ENCODE results near the gene PLD5. TPM values are rescaled to one million over a fixed set of nuclear protein-coding genes. Genes with fewer than 3 reads are reported as not detected.

The PLD5 gene
- polyA plus RNA-seq, 1 of the 3 experiments (the other 2 are of a cell fraction) = 0.08 TPM

GRCh38 chr1:242139442-242139841 lies 385.1 kb downstream of the PLD5 start:
- TF ChIP-seq SMC3 (IDR thresholded peaks at IDR 0.05; ENCODE audit: low read depth, low read length) = no peak
- Histone ChIP-seq H3K4me3 (ENCODE audit: low read depth in 2 of 2, low read length in 1 of 2) (no peak overlapping the region), H4K20me1 (ENCODE audit: insufficient read depth) (no peaks in the 10 kb centered on the region), H3K79me2 (ENCODE audit: insufficient read depth) (no peaks in the 10 kb centered on the region), H3F3A (replicated peaks; ENCODE audit: insufficient read depth) (no peaks in the 10 kb centered on the region), H3K9me2 (no peaks in the 10 kb centered on the region), H3K27me3 (ENCODE audit: insufficient read depth) (no peaks in the 10 kb centered on the region), H3K4me1 (ENCODE audit: control insufficient read depth in 1 of 2, insufficient read depth in 2 of 2, low read depth in 1 of 2, low read length in 1 of 2) (peaks cover 0 to 10% of the 10 kb centered on the region in 2 experiments; a peak in 2 of 4 replicates), H2AFZ (ENCODE audit: low read depth) (no peak overlapping the region), H3K9ac (no peak overlapping the region), H3K9me3 (no peaks in the 10 kb centered on the region), H3K27ac (ENCODE audit: low read depth in 2 of 2, low read length in 1 of 2) (peak overlapping the region in 1 of 2 experiments; percentile 3; a peak in 1 of 4 replicates), H3K36me3 (replicated peaks in 1 of 2; ENCODE audit: control insufficient read depth in 1 of 2, insufficient read depth in 2 of 2, low read length in 1 of 2) (peaks cover 0 to 2% of the 10 kb centered on the region in 2 experiments), H3K4me2 (no peak overlapping the region)
- ChIA-PET CTCF (no interaction called here), POLR2A (no interaction called here)
- no peak for DNase-seq
- WGBS (ENCODE audit: low lambda C conversion rate) = 35% methylated on average over 4 of the region's 6 CpGs

GRCh38 chr1:242133796-242134195 lies 390.7 kb downstream of the PLD5 start:
- Histone ChIP-seq H3K36me3 (replicated peaks in 1 of 2; ENCODE audit: control insufficient read depth in 1 of 2, insufficient read depth in 2 of 2, low read length in 1 of 2) (peaks cover 0 to 2% of the 10 kb centered on the region in 2 experiments), H3F3A (replicated peaks; ENCODE audit: insufficient read depth) (no peaks in the 10 kb centered on the region), H3K4me1 (ENCODE audit: control insufficient read depth in 1 of 2, insufficient read depth in 2 of 2, low read depth in 1 of 2, low read length in 1 of 2) (peaks cover 0 to 20% of the 10 kb centered on the region in 2 experiments; a peak in 2 of 4 replicates), H3K79me2 (ENCODE audit: insufficient read depth) (no peaks in the 10 kb centered on the region), H3K27me3 (ENCODE audit: insufficient read depth) (no peaks in the 10 kb centered on the region), H3K27ac (ENCODE audit: low read depth in 2 of 2, low read length in 1 of 2) (peak overlapping the region in 1 of 2 experiments; percentile 96; a peak in 2 of 4 replicates), H3K4me3 (ENCODE audit: low read depth in 2 of 2, low read length in 1 of 2) (no peak overlapping the region), H3K4me2 (no peak overlapping the region), H4K20me1 (ENCODE audit: insufficient read depth) (no peaks in the 10 kb centered on the region), H3K9me3 (no peaks in the 10 kb centered on the region), H3K9me2 (no peaks in the 10 kb centered on the region), H2AFZ (ENCODE audit: low read depth) (no peak overlapping the region), H3K9ac (no peak overlapping the region)
- ChIA-PET CTCF (no interaction called here), POLR2A (no interaction called here)
- no peak for DNase-seq
- 16% methylated on average over 3 of the region's 3 CpGs for WGBS (ENCODE audit: low lambda C conversion rate)
- TF ChIP-seq ELF1 (IDR thresholded peaks at IDR 0.05) (no peak), CTCF (IDR thresholded peaks at IDR 0.05) (no peak), JUND (IDR thresholded peaks at IDR 0.05) (no peak), MEF2A (IDR thresholded peaks at IDR 0.05; ENCODE audit: borderline replicate concordance, low read depth) (no peak), YY1 (IDR thresholded peaks at IDR 0.05; ENCODE audit: low read depth) (no peak), TEAD4 (IDR thresholded peaks at IDR 0.05; ENCODE audit: borderline replicate concordance, insufficient read depth) (no peak), PBX3 (IDR thresholded peaks at IDR 0.05) (no peak), IRF3 (IDR thresholded peaks at IDR 0.05; ENCODE audit: low read depth, low read length) (no peak), TAF1 (IDR thresholded peaks at IDR 0.05; ENCODE audit: borderline replicate concordance, low read depth, low read length) (no peak), FOXJ3 (CRISPR knock-in tag; IDR thresholded peaks at IDR 0.05) (no peak), CHD2 (IDR thresholded peaks at IDR 0.05; ENCODE audit: low read length, partially characterized antibody) (no peak)
